Measurements from ENCODE around the gene ALKBH7. TPM values are rescaled to one million over a fixed set of nuclear protein-coding genes. Genes with fewer than 3 reads are reported as not detected.

The ALKBH7 gene
- total and polyA plus RNA-seq, 5 donors from 2014 or later, result 47.4 to 102 (median 90.7) TPM

GRCh38 chr19:6424195-6424938 lies 51.8 kb downstream of the ALKBH7 start, which contains the start of gene KHSRP:
Gene KHSRP (minus strand): TSS chr19:6424811. CDS start chr19:6424701, 110 bp downstream.
- peaks cover 0 to 43% (median 22%) of the 10 kb centered on the region in 4 donors for H3K4me1 Mint-ChIP-seq
- Histone ChIP-seq H3K9me3 (ENCODE audit: control insufficient read depth in 2 of 2, low read length in 2 of 2) (no peaks in the 10 kb centered on the region), H3K27me3 (ENCODE audit: control insufficient read depth, insufficient read depth, low read length) (no peaks in the 10 kb centered on the region), H3K4me1 (ENCODE audit: control insufficient read depth, insufficient read depth, low read length, poor library complexity, severe bottlenecking) (peaks cover 33% of the 10 kb centered on the region), H3K27ac (ENCODE audit: insufficient read depth, low read length, poor library complexity, severe bottlenecking) (peak within 1 kb of the TSS; percentile 85), H3K4me3 (ENCODE audit: low read depth, low read length) (peak within 1 kb of the TSS; percentile 75), H3K36me3 (ENCODE audit: control insufficient read depth, insufficient read depth, low read length) (peaks cover 27% of the 10 kb centered on the region)
- DNase-seq (peak in 1 of 3 donors; percentile 39), ATAC-seq (ENCODE audit: low read depth in 2 of 2) (no peak)
- H3K27ac Mint-ChIP-seq, result peak within 1 kb of the TSS; percentile 65 to 95 (median 88)
- peak within 1 kb of the TSS; percentile 88 to 91 (median 89) for H3K4me3 Mint-ChIP-seq
- H3K27me3 Mint-ChIP-seq, result no peaks in the 10 kb centered on the region
- H3K36me3 Mint-ChIP-seq, result peaks cover 11% of the 10 kb centered on the region
- no peaks in the 10 kb centered on the region for H3K9me3 Mint-ChIP-seq

Other genes starting within 250 kb of the ALKBH7 start
- gene ACSBG2, start 237.1 kb upstream of the ALKBH7 start, total RNA-seq, result not detected
- gene ACSBG2, start 237.1 kb upstream of the ALKBH7 start, polyA plus RNA-seq, result not detected
- gene MLLT1, start 92.8 kb upstream of the ALKBH7 start, total RNA-seq, result 35.6 TPM
- under 1 TPM; 0.45 to 0.79 (median 0.58) TPM for gene MLLT1, start 92.8 kb upstream of the ALKBH7 start, polyA plus RNA-seq
- 0.54 TPM for gene ACER1, start 39.2 kb upstream of the ALKBH7 start, total RNA-seq
- 1 to 10 TPM in 2 of 4 donors, under 1 TPM in 2; 0.57 to 3.4 (median 1.3) TPM for gene ACER1, start 39.2 kb upstream of the ALKBH7 start, polyA plus RNA-seq
- 75.1 TPM for gene CLPP, start 11.3 kb upstream of the ALKBH7 start, total RNA-seq
- 100 to 1,000 TPM; 144 to 209 (median 189) TPM for gene CLPP, start 11.3 kb upstream of the ALKBH7 start, polyA plus RNA-seq
- gene PSPN, start 3.1 kb downstream of the ALKBH7 start, total RNA-seq, result 1.0 TPM
- gene PSPN, start 3.1 kb downstream of the ALKBH7 start, polyA plus RNA-seq, result under 1 TPM; 0.41 to 0.90 (median 0.65) TPM
- gene GTF2F1, start 20.4 kb downstream of the ALKBH7 start, total RNA-seq, result 53.4 TPM
- 10 to 100 TPM; 16.0 to 19.7 (median 17.5) TPM for gene GTF2F1, start 20.4 kb downstream of the ALKBH7 start, polyA plus RNA-seq
- gene KHSRP, start 52.0 kb downstream of the ALKBH7 start, total RNA-seq, result 156 TPM
- gene KHSRP, start 52.0 kb downstream of the ALKBH7 start, polyA plus RNA-seq, result 10 to 100 TPM in 3 of 4 donors, 1 to 10 TPM in 1; 9.1 to 20.3 (median 11.4) TPM
- 0.42 TPM for gene SLC25A41, start 61.0 kb downstream of the ALKBH7 start, total RNA-seq
- gene SLC25A41, start 61.0 kb downstream of the ALKBH7 start, polyA plus RNA-seq, result under 1 TPM in 1 of 4 donors, not detected in 3; 0.24 TPM
- 10.9 TPM for gene SLC25A23, start 87.0 kb downstream of the ALKBH7 start, total RNA-seq
- 10 to 100 TPM in 2 of 4 donors, 1 to 10 TPM in 2; 6.6 to 14.7 (median 11.1) TPM for gene SLC25A23, start 87.0 kb downstream of the ALKBH7 start, polyA plus RNA-seq
- gene CRB3, start 91.5 kb downstream of the ALKBH7 start, total RNA-seq, result 1.6 TPM
- gene CRB3, start 91.5 kb downstream of the ALKBH7 start, polyA plus RNA-seq, result 1 to 10 TPM; 2.6 to 5.8 (median 3.7) TPM
- gene DENND1C, start 109.0 kb downstream of the ALKBH7 start, total RNA-seq, result 125 TPM
- 10 to 100 TPM; 36.9 to 42.4 (median 41.4) TPM for gene DENND1C, start 109.0 kb downstream of the ALKBH7 start, polyA plus RNA-seq
- gene TUBB4A, start 129.5 kb downstream of the ALKBH7 start, total RNA-seq, result 1.3 TPM
- 1 to 10 TPM in 1 of 4 donors, under 1 TPM in 1, not detected in 2; 0.36 to 1.0 TPM for gene TUBB4A, start 129.5 kb downstream of the ALKBH7 start, polyA plus RNA-seq
- 4.5 TPM for gene TNFSF9, start 158.2 kb downstream of the ALKBH7 start, total RNA-seq
- 1 to 10 TPM in 1 of 4 donors, under 1 TPM in 3; 0.38 to 2.6 (median 0.50) TPM for gene TNFSF9, start 158.2 kb downstream of the ALKBH7 start, polyA plus RNA-seq
- gene CD70, start 218.4 kb downstream of the ALKBH7 start, total RNA-seq, result 24.3 TPM
- 10 to 100 TPM; 10.0 to 27.2 (median 17.7) TPM for gene CD70, start 218.4 kb downstream of the ALKBH7 start, polyA plus RNA-seq